SU-DHL-6 (cell line): ENCODE measurements around the gene IL7R.

Experiments used
- CTCF ChIP-seq: fragments of 200-600 bp; sonication (generic); IDR thresholded peaks from one replicate; pipeline ENCODE4 v1.5.1; 2017; ENCODE audit warnings: antibody characterized with exemption, mild to moderate bottlenecking, low read length, moderate library complexity; ENCODE audit not compliant: insufficient read depth, poor library complexity, severe bottlenecking
- EZH2phosphoT487 ChIP-seq: fragments of 200-600 bp; sonication (generic), shearing (Covaris generic); conservative IDR thresholded peaks from 2 replicates; pipeline ENCODE4 v1.6.1; 2018; ENCODE audit warnings: mild to moderate bottlenecking, antibody characterized with exemption, low read length, moderate library complexity, mixed read lengths

GRCh38 chr5:35826554-35826953, 30.1 kb upstream of the IL7R start:
- TF ChIP-seq CTCF (no peak), EZH2phosphoT487 (no peak)
